Activated CD4-positive, alpha-beta memory T cell treated with anti-CD3 and anti-CD28 coated beads for 36 hours (primary cell): ENCODE data around the gene KRTAP1-1. TPM values are rescaled to one million over a fixed set of nuclear protein-coding genes. Genes with fewer than 3 reads are reported as not detected.
"Not testable (repeated sequence)": the region's sequence is repeated elsewhere in the genome, so short reads cannot be mapped to it uniquely, and the experiment has no call there.

ENCODE experiments used
- CTCF ChIA-PET: fragments of 350-600 bp; sonication (Branson Sonifier 250); formaldehyde crosslinking; loops from one replicate; lab custom pipeline; 2021; ENCODE audit warnings: antibody characterized with exemption, inconsistent platforms; lab: Charles Lee
- POLR2A ChIA-PET: fragments of 350-600 bp; sonication (Branson Sonifier 250); formaldehyde crosslinking; loops from one replicate; lab custom pipeline; 2021; ENCODE audit warnings: antibody characterized with exemption; lab: Charles Lee
- DNase-seq: peaks from one replicate; pipeline ENCODE4 v3.0.0-alpha.2; 2020
- H3K27ac Mint-ChIP-seq: one replicate; pipeline ENCODE4 v1.8.0; 2021; ENCODE audit warnings: mixed read lengths
- H3K27me3 Mint-ChIP-seq: one replicate; pipeline ENCODE4 v1.8.0; 2021; ENCODE audit warnings: mixed read lengths
- H3K36me3 Mint-ChIP-seq: one replicate; pipeline ENCODE4 v1.8.0; 2021; ENCODE audit warnings: mixed read lengths
- H3K4me1 Mint-ChIP-seq: one replicate; pipeline ENCODE4 v1.8.0; 2021; ENCODE audit warnings: low read depth, mixed read lengths
- H3K4me3 Mint-ChIP-seq: one replicate; pipeline ENCODE4 v1.8.0; 2021; ENCODE audit warnings: mild to moderate bottlenecking, mixed read lengths
- H3K9me3 Mint-ChIP-seq: one replicate; pipeline ENCODE4 v1.8.0; 2021; ENCODE audit warnings: mixed read lengths
- intact Hi-C: fragments of 100-400 bp; cut with micrococcal nuclease; formaldehyde crosslinking; loops from one replicate; pipeline ENCODE4 v1.15.1; 2023
- total RNA-seq, 2 experiments: library from RNA; stranded (reverse); gene quantifications; one replicate each; pipeline ENCODE4 v1.2.3, GENCODE V29; 2021

KRTAP1-1 gene
- total RNA-seq, 2 experiments from 2014 or later: not detected

DNA sequence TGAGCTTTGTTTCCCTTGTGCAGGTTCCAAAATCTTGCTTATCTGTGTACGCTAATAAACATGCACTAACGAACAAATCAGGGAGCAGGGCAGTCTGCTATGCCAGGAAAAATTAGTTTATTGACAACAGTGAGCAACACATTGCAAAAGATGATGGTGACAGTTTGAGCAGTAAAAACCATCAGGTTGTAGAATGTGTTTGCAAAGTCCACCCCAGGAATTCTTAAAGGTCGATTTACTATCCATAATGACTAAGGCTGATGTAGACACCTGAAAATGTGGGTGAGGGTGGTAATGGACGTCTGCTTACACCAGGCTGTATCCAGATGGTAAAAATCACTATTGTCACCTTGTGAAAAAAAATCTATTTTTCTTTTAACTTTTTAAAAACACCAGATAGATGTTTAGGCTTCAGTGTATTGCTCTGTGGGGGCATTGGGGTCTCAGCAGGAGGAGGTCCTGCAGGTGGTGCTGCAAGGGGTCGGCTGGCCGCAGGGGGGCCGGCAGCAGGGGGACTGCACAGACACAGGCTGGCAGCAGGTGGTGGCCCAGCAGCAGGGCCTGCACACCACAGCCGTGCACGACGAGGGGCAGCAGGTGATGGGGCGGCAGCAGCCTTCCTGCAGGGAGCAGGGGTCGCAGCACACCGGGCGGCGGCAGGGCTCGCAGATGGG, 23.9 kb upstream of the KRTAP1-1 start:
- DNase-seq, CTCF ChIA-PET, H3K27ac Mint-ChIP-seq, H3K9me3 Mint-ChIP-seq, H3K36me3 Mint-ChIP-seq, intact Hi-C loops, H3K4me3 Mint-ChIP-seq, POLR2A ChIA-PET, H3K4me1 Mint-ChIP-seq, H3K27me3 Mint-ChIP-seq: not testable (repeated sequence)

DNA sequence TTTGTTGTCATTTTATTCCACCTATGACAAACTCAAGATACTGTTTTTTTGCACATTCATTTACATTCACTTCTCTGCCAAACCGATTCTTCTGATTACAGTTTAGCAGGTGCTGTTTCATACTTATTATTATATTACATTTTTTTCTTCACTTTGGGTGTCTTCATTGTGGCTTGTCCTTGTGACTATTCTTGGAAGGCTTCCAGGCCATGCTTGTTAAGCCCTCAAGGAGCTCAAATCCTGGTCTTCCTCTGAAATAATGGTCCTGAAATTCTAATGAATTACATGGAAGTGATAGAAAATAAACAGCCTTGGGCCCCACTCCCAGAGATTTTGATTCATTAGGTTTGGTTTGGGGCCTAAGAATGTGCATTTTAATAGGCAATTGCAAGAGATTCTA, 23.1 kb upstream of the KRTAP1-1 start:
- no peak for DNase-seq
- ChIA-PET CTCF (interaction anchor here (0.7 kb wide), 1 partner anchor 304 kb away, joined by 3 read pairs; no protein-coding TSS in a partner anchor), POLR2A (no interaction called here)
- peaks cover 13% of the 10 kb centered on the region for H3K27me3 Mint-ChIP-seq
- intact Hi-C loops: no loop called here
- H3K4me3 Mint-ChIP-seq: no peak overlapping the region
- no peak overlapping the region for H3K27ac Mint-ChIP-seq
- H3K9me3 Mint-ChIP-seq: no peaks in the 10 kb centered on the region
- no peaks in the 10 kb centered on the region for H3K36me3 Mint-ChIP-seq
- no peaks in the 10 kb centered on the region for H3K4me1 Mint-ChIP-seq

DNA sequence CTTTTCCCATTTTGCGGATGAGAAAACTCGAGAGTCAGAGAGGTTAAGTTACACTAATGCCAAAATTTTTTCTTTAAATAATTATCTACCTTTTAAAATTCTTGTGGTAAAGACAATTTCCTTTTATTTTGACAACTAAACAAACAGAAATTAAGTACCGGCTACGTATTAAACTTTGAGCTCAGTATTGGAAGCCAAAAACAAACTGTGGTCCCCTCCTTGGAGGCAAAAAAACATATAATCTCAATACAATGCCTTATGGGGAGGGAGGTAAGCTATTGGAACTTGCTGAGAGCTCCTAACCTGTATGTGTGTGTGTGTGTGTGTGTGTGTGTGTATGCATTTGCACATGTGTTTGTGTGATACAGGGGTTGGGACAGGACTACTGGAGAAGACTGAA, 22.2 kb upstream of the KRTAP1-1 start:
- ChIA-PET CTCF (no interaction called here), POLR2A (no interaction called here)
- intact Hi-C loops: no loop called here
- H3K4me3 Mint-ChIP-seq: no peak overlapping the region
- no peaks in the 10 kb centered on the region for H3K4me1 Mint-ChIP-seq
- H3K36me3 Mint-ChIP-seq: no peaks in the 10 kb centered on the region
- H3K9me3 Mint-ChIP-seq: no peaks in the 10 kb centered on the region
- peaks cover 17% of the 10 kb centered on the region for H3K27me3 Mint-ChIP-seq
- no peak for DNase-seq
- H3K27ac Mint-ChIP-seq: no peak overlapping the region

- H3K4me3 Mint-ChIP-seq: no peak overlapping the region
- ChIA-PET CTCF (no interaction called here), POLR2A (no interaction called here)
- peaks cover 23% of the 10 kb centered on the region for H3K27me3 Mint-ChIP-seq
- intact Hi-C loops: no loop called here
- H3K27ac Mint-ChIP-seq: no peak overlapping the region
- H3K4me1 Mint-ChIP-seq: no peaks in the 10 kb centered on the region
- H3K9me3 Mint-ChIP-seq: peaks cover 4% of the 10 kb centered on the region
- no peak for DNase-seq
- no peaks in the 10 kb centered on the region for H3K36me3 Mint-ChIP-seq
Observed at GRCh38 chr17:41061964-41062363, 20.7 kb upstream of the KRTAP1-1 start.

DNA sequence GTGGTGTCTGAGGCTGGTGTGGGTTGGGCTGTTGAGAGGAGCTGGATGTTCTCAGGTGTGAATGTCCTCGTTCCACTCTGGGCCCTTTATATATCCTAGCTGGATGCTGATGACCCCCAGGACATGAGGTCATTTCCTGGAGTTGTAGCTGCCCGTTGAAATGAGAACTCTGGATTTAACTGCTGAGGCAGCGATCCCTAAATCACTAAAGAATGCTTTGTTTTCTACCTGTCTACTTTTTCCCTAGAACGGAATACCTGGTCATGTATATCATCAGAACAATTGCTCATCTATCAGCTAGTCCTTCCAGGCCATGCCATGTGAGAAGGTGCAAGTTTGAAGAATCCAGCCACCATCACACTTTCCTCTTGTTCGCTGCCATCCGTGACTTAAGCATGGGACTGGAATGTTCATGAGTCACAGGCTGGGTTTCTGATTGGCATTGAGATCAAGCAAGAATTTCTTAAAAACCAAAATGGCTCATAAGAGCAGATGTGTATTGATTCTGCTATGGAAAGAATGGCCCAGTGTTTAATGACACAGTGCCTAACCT, 18.9 kb upstream of the KRTAP1-1 start, which contains the start of gene KRTAP2-3:
KRTAP2-3 (minus strand) TSS at position 63 of the 553 bp plus-strand sequence. CDS start 64 bp downstream, outside the sequence.
- CTCF ChIA-PET: no interaction called here
- Mint-ChIP-seq H3K4me1 (no peaks in the 10 kb centered on the region), H3K4me3 (no peak within 1 kb of the TSS), H3K27me3 (peaks cover 24% of the 10 kb centered on the region), H3K36me3 (no peaks in the 10 kb centered on the region), H3K27ac (no peak within 1 kb of the TSS), H3K9me3 (peaks cover 4% of the 10 kb centered on the region)
- intact Hi-C loops: no loop called here
- POLR2A ChIA-PET: no interaction called here
- no peak for DNase-seq

- H3K9me3 Mint-ChIP-seq, DNase-seq, POLR2A ChIA-PET, intact Hi-C loops, H3K4me1 Mint-ChIP-seq, H3K27ac Mint-ChIP-seq, H3K36me3 Mint-ChIP-seq, H3K4me3 Mint-ChIP-seq: not testable (repeated sequence)
- peaks cover 25% of the 10 kb centered on the region for H3K27me3 Mint-ChIP-seq
- CTCF ChIA-PET: interaction anchor here (1.4 kb wide), 1 partner anchor 589 kb away, joined by 3 read pairs; no protein-coding TSS in a partner anchor
Observed at GRCh38 chr17:41059276-41060051, 18.2 kb upstream of the KRTAP1-1 start.

DNA sequence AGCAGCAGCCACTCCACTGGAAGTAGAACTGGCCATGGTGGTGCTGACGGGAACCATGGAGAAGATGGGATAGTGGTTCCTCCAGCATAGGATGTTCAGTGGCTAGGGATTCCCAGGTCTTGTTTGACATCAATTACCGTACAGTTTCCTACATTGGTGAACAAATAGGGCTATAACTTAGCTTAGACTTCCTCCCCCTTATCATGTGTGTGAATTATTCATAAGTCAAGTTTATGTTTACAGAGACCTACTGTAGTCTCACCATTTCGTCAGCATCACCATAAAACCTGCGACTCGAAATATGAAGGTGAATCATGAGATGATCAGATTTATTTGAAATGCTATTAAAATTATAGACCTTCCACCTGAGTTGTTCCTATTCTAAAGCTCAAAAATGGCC, 17.5 kb upstream of the KRTAP1-1 start:
- Mint-ChIP-seq H3K27ac (no peak overlapping the region), H3K4me3 (no peak overlapping the region), H3K4me1 (no peaks in the 10 kb centered on the region), H3K36me3 (no peaks in the 10 kb centered on the region), H3K27me3 (peaks cover 25% of the 10 kb centered on the region), H3K9me3 (peaks cover 4% of the 10 kb centered on the region)
- DNase-seq: no peak
- intact Hi-C loops: no loop called here
- ChIA-PET CTCF (interaction anchor here (1.4 kb wide), 1 partner anchor 590 kb away, joined by 3 read pairs; no protein-coding TSS in a partner anchor), POLR2A (no interaction called here)

- CTCF ChIA-PET: no interaction called here
- H3K36me3 Mint-ChIP-seq: no peaks in the 10 kb centered on the region
- H3K27ac Mint-ChIP-seq: no peak overlapping the region
- no peak for DNase-seq
- peaks cover 4% of the 10 kb centered on the region for H3K9me3 Mint-ChIP-seq
- H3K27me3 Mint-ChIP-seq: peaks cover 25% of the 10 kb centered on the region
- intact Hi-C loops: no loop called here
- H3K4me1 Mint-ChIP-seq: no peaks in the 10 kb centered on the region
- no peak overlapping the region for H3K4me3 Mint-ChIP-seq
- POLR2A ChIA-PET: no interaction called here
Observed at GRCh38 chr17:41057547-41057946, 16.3 kb upstream of the KRTAP1-1 start.

- CTCF ChIA-PET: not testable (repeated sequence)
Observed at GRCh38 chr17:41055130-41055529, 13.9 kb upstream of the KRTAP1-1 start, which contains the start of gene KRTAP2-2. Gene KRTAP2-2 (minus strand): TSS chr17:41055230. CDS start chr17:41055211, 19 bp downstream.

GRCh38 chr17:41054556-41054955, 13.3 kb upstream of the KRTAP1-1 start:
- H3K27ac Mint-ChIP-seq, H3K4me1 Mint-ChIP-seq, POLR2A ChIA-PET, H3K4me3 Mint-ChIP-seq, DNase-seq, H3K36me3 Mint-ChIP-seq, CTCF ChIA-PET, intact Hi-C loops, H3K9me3 Mint-ChIP-seq: not testable (repeated sequence)
- H3K27me3 Mint-ChIP-seq: peaks cover 19% of the 10 kb centered on the region

More at GRCh38 chr17:41055130-41055529, 13.9 kb upstream of the KRTAP1-1 start, which contains the start of gene KRTAP2-2:
- H3K9me3 Mint-ChIP-seq, intact Hi-C loops, H3K27ac Mint-ChIP-seq, POLR2A ChIA-PET, H3K4me3 Mint-ChIP-seq, DNase-seq, H3K4me1 Mint-ChIP-seq, H3K36me3 Mint-ChIP-seq: not testable (repeated sequence)
- peaks cover 20% of the 10 kb centered on the region for H3K27me3 Mint-ChIP-seq

- Mint-ChIP-seq H3K27me3 (peaks cover 17% of the 10 kb centered on the region), H3K9me3 (peaks cover 4% of the 10 kb centered on the region), H3K27ac (no peak overlapping the region), H3K36me3 (no peaks in the 10 kb centered on the region), H3K4me1 (no peaks in the 10 kb centered on the region), H3K4me3 (no peak overlapping the region)
- intact Hi-C loops: no loop called here
- POLR2A ChIA-PET: no interaction called here
- no peak for DNase-seq
- CTCF ChIA-PET: no interaction called here
Observed at GRCh38 chr17:41054025-41054424, 12.8 kb upstream of the KRTAP1-1 start.

DNA sequence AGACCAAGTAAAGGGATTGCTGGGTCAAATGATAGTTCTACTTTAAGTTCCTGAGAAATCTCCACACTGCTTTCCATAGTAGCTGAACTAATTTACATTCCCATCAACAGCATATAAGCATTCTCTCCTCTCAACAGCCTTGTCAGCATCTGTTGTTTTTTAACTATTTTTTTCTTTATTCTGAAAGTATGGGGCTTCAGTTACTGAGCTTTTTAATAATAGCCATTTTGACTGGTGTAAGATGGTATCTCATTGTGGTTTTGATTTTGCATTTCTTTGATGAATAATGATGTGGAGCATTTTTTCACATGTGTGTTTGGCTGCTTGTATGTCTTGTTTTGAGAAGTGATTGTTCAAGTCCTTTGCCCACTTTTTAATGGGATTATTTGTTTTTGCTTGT, 11.3 kb upstream of the KRTAP1-1 start:
- Mint-ChIP-seq H3K9me3 (peaks cover 3% of the 10 kb centered on the region), H3K27me3 (peaks cover 18% of the 10 kb centered on the region), H3K27ac (no peak overlapping the region), H3K4me3 (no peak overlapping the region), H3K36me3 (no peaks in the 10 kb centered on the region), H3K4me1 (no peaks in the 10 kb centered on the region)
- POLR2A ChIA-PET: no interaction called here
- intact Hi-C loops: no loop called here
- DNase-seq: no peak
- CTCF ChIA-PET: interaction anchor here (0.6 kb wide), 1 partner anchor 618 kb away, joined by 3 read pairs; no protein-coding TSS in a partner anchor
